ENCODE results near the gene USP14. TPM values are rescaled to one million over a fixed set of nuclear protein-coding genes. Genes with fewer than 3 reads are reported as not detected.

Gene USP14
- total and polyA plus RNA-seq, 2 of the 8 experiments (the other 6 are each of a cell fraction or from before 2014, with no cell fraction given): 14.8 to 91.1 TPM

DNA sequence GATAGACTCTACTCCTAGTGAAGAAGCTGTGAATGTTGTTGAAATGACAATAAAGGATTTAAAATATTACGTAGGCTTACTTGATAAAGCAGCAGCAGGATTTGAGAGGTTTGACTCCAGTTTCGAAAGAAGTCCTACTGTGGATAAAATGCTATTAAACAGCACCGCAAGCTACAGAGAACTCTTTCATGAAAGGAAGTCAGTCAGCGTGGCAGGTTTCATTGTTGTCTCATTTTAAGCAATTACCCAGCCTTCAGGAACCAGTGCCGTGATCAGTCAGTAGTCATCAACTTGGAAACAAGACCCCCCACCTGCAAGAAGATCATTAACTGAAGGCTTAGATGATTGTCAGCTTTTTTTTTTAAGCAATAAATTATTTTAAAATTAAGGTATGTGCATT lies 14.0 kb downstream of the USP14 start (continued):
- TF ChIP-seq, protein P1, sequence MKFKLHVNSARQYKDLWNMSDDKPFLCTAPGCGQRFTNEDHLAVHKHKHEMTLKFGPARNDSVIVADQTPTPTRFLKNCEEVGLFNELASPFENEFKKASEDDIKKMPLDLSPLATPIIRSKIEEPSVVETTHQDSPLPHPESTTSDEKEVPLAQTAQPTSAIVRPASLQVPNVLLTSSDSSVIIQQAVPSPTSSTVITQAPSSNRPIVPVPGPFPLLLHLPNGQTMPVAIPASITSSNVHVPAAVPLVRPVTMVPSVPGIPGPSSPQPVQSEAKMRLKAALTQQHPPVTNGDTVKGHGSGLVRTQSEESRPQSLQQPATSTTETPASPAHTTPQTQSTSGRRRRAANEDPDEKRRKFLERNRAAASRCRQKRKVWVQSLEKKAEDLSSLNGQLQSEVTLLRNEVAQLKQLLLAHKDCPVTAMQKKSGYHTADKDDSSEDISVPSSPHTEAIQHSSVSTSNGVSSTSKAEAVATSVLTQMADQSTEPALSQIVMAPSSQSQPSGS (IDR thresholded peaks at IDR 0.05; ENCODE audit: low read length): no peak
- TF ChIP-seq, protein P2, sequence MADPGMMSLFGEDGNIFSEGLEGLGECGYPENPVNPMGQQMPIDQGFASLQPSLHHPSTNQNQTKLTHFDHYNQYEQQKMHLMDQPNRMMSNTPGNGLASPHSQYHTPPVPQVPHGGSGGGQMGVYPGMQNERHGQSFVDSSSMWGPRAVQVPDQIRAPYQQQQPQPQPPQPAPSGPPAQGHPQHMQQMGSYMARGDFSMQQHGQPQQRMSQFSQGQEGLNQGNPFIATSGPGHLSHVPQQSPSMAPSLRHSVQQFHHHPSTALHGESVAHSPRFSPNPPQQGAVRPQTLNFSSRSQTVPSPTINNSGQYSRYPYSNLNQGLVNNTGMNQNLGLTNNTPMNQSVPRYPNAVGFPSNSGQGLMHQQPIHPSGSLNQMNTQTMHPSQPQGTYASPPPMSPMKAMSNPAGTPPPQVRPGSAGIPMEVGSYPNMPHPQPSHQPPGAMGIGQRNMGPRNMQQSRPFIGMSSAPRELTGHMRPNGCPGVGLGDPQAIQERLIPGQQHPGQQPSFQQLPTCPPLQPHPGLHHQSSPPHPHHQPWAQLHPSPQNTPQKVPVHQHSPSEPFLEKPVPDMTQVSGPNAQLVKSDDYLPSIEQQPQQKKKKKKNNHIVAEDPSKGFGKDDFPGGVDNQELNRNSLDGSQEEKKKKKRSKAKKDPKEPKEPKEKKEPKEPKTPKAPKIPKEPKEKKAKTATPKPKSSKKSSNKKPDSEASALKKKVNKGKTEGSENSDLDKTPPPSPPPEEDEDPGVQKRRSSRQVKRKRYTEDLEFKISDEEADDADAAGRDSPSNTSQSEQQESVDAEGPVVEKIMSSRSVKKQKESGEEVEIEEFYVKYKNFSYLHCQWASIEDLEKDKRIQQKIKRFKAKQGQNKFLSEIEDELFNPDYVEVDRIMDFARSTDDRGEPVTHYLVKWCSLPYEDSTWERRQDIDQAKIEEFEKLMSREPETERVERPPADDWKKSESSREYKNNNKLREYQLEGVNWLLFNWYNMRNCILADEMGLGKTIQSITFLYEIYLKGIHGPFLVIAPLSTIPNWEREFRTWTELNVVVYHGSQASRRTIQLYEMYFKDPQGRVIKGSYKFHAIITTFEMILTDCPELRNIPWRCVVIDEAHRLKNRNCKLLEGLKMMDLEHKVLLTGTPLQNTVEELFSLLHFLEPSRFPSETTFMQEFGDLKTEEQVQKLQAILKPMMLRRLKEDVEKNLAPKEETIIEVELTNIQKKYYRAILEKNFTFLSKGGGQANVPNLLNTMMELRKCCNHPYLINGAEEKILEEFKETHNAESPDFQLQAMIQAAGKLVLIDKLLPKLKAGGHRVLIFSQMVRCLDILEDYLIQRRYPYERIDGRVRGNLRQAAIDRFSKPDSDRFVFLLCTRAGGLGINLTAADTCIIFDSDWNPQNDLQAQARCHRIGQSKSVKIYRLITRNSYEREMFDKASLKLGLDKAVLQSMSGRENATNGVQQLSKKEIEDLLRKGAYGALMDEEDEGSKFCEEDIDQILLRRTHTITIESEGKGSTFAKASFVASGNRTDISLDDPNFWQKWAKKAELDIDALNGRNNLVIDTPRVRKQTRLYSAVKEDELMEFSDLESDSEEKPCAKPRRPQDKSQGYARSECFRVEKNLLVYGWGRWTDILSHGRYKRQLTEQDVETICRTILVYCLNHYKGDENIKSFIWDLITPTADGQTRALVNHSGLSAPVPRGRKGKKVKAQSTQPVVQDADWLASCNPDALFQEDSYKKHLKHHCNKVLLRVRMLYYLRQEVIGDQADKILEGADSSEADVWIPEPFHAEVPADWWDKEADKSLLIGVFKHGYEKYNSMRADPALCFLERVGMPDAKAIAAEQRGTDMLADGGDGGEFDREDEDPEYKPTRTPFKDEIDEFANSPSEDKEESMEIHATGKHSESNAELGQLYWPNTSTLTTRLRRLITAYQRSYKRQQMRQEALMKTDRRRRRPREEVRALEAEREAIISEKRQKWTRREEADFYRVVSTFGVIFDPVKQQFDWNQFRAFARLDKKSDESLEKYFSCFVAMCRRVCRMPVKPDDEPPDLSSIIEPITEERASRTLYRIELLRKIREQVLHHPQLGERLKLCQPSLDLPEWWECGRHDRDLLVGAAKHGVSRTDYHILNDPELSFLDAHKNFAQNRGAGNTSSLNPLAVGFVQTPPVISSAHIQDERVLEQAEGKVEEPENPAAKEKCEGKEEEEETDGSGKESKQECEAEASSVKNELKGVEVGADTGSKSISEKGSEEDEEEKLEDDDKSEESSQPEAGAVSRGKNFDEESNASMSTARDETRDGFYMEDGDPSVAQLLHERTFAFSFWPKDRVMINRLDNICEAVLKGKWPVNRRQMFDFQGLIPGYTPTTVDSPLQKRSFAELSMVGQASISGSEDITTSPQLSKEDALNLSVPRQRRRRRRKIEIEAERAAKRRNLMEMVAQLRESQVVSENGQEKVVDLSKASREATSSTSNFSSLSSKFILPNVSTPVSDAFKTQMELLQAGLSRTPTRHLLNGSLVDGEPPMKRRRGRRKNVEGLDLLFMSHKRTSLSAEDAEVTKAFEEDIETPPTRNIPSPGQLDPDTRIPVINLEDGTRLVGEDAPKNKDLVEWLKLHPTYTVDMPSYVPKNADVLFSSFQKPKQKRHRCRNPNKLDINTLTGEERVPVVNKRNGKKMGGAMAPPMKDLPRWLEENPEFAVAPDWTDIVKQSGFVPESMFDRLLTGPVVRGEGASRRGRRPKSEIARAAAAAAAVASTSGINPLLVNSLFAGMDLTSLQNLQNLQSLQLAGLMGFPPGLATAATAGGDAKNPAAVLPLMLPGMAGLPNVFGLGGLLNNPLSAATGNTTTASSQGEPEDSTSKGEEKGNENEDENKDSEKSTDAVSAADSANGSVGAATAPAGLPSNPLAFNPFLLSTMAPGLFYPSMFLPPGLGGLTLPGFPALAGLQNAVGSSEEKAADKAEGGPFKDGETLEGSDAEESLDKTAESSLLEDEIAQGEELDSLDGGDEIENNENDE (IDR thresholded peaks at IDR 0.05; ENCODE audit: insufficient replicate concordance, low read length): no peak
- TF ChIP-seq GTF2F1 (IDR thresholded peaks at IDR 0.05; ENCODE audit: borderline replicate concordance, low read depth, low read length): no peak
- TF ChIP-seq SUZ12 (IDR thresholded peaks at IDR 0.05; ENCODE audit: low read length): no peak
- TF ChIP-seq RNF2 (IDR thresholded peaks at IDR 0.05; ENCODE audit: borderline replicate concordance, low read depth, low read length, missing control alignments, poor library complexity, severe bottlenecking): no peak
- no peak for TF ChIP-seq TCF12 (IDR thresholded peaks at IDR 0.05; ENCODE audit: low read depth, low read length)
- TF ChIP-seq SIN3A (conservative IDR thresholded peaks at IDR 0.05 in 1 of 2, IDR thresholded peaks at IDR 0.05 in 1 of 2; ENCODE audit: low read depth in 1 of 2, low read length in 2 of 2): no peak
